ENCODE measurements around the gene GOT2. TPM values are rescaled to one million over a fixed set of nuclear protein-coding genes. Genes with fewer than 3 reads are reported as not detected.
A peak's percentile ranks its signal among the peaks of the same experiment; 100 is the strongest.

The GOT2 gene
- total and polyA plus RNA-seq, 2 donors (not counting 1 experiment from before 2014, with no cell fraction given): 15.8 to 33.6 TPM

DNA sequence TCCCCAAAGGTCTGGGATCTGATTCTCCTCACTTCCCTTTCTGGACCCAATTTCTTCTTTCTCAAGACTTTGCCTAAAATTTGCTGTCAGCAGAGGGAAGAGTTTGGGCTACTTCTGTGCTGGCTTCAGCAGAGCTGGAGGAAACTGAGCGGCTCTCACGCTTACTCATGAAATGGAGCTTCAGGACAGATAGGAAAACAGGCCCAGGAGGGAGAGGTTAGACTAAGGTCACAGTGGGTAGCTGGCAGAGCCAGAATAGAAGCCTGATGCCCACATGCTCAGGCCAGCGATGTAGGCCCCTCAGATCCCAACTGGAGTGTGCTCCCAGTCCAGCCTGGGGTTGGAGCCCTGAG, 50.1 kb downstream of the GOT2 start:
- no peaks in the 10 kb centered on the region for H3K27me3 ChIP-seq (replicated peaks in 1 of 4; ENCODE audit: control extremely low read depth in 1 of 4, control insufficient read depth in 3 of 4, insufficient read depth in 4 of 4, low read length in 3 of 4)
- H3K4me2 ChIP-seq (replicated peaks; ENCODE audit: low read depth, low read length, poor library complexity, severe bottlenecking): peak overlapping the region; percentile 96
- POLR2A ChIA-PET: no interaction called here
- peaks cover 10 to 17% of the 10 kb centered on the region in 2 donors for H3K4me1 ChIP-seq (ENCODE audit: control insufficient read depth in 2 of 2, insufficient read depth in 2 of 2, low read length in 2 of 2)
- CTCF ChIA-PET: interaction anchor here (0.8 to 2.0 kb wide), 3 partner anchors 49 to 72 kb away, joined by 3 to 9 read pairs (median 3); no protein-coding TSS in a partner anchor
- peak; percentile 20 for DNase-seq
- H3K79me2 ChIP-seq (ENCODE audit: control insufficient read depth, insufficient read depth, low read length): peaks cover 11% of the 10 kb centered on the region
- H4K20me1 ChIP-seq (ENCODE audit: control insufficient read depth, insufficient read depth, low read length, poor library complexity, severe bottlenecking): no peaks in the 10 kb centered on the region
- Mint-ChIP-seq H3K27me3 (no peaks in the 10 kb centered on the region), H3K4me3 (peak overlapping the region; percentile 93), H3K27ac (peak overlapping the region; percentile 80), H3K9me3 (ENCODE audit: insufficient read depth) (no peaks in the 10 kb centered on the region), H3K4me1 (peaks cover 17% of the 10 kb centered on the region)
- intact Hi-C loops (cut with micrococcal nuclease): loop anchor here (1.0 to 5.0 kb wide), 3 partner anchors 48 to 291 kb away; partner anchors contain the start of genes GINS3 and GOT2
- peak overlapping the region; percentile 97 for H2AFZ ChIP-seq (ENCODE audit: insufficient read depth, low read depth, low read length, poor library complexity, severe bottlenecking)
- WGBS (ENCODE audit: insufficient coverage): 30% methylated on average over 3 of the region's 3 CpGs
- H3K9me3 ChIP-seq (ENCODE audit: control extremely low read depth in 1 of 3, control insufficient read depth in 2 of 3, insufficient read depth in 1 of 3, low read length in 2 of 3): no peaks in the 10 kb centered on the region
- H3K27ac ChIP-seq (ENCODE audit: low read length in 2 of 2): peak overlapping the region in 1 of 2 donors; percentile 80
- peak overlapping the region in 4 of 5 experiments; percentile 60 to 98 (median 84) for H3K4me3 ChIP-seq (ENCODE audit: control extremely low read depth in 1 of 5, extremely low read depth in 1 of 5, insufficient read depth in 1 of 5, low read depth in 2 of 5, low read length in 4 of 5)
- ATAC-seq (ENCODE audit: low read depth): no peak
- H3K9ac ChIP-seq (ENCODE audit: low read length): peak overlapping the region; percentile 91
- no peaks in the 10 kb centered on the region for H3K36me3 ChIP-seq (replicated peaks in 1 of 2; ENCODE audit: control extremely low read depth in 1 of 2, control insufficient read depth in 1 of 2, extremely low read depth in 1 of 2, insufficient read depth in 2 of 2, low read length in 1 of 2)
- TF ChIP-seq, protein P1, sequence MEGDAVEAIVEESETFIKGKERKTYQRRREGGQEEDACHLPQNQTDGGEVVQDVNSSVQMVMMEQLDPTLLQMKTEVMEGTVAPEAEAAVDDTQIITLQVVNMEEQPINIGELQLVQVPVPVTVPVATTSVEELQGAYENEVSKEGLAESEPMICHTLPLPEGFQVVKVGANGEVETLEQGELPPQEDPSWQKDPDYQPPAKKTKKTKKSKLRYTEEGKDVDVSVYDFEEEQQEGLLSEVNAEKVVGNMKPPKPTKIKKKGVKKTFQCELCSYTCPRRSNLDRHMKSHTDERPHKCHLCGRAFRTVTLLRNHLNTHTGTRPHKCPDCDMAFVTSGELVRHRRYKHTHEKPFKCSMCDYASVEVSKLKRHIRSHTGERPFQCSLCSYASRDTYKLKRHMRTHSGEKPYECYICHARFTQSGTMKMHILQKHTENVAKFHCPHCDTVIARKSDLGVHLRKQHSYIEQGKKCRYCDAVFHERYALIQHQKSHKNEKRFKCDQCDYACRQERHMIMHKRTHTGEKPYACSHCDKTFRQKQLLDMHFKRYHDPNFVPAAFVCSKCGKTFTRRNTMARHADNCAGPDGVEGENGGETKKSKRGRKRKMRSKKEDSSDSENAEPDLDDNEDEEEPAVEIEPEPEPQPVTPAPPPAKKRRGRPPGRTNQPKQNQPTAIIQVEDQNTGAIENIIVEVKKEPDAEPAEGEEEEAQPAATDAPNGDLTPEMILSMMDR (IDR thresholded peaks at IDR 0.05): no peak
- no peak for TF ChIP-seq EZH2 (IDR thresholded peaks at IDR 0.05; ENCODE audit: borderline replicate concordance, insufficient read depth, low read depth, low read length, poor library complexity, severe bottlenecking)

DNA sequence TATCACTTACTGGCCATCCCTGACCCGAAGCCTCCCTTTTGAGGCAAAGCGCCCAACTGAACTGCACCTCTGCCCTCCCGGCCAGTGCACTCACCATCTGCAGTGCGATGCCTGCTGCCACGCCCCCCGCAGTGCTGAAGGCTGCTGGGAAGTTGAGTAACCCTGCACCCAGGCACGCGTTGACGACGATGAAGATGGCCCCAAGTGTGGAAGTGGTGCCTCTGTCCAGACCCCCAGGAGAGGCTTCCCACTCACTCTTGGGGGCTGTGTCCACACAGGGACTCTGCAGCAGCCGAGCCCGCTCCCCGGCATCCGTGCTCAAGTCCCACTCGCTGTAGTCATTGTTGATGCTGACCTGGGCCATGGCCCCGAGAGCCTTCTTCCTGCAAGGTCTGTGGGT, 54.4 kb downstream of the GOT2 start:
- H3K4me1 Mint-ChIP-seq: peaks cover 16% of the 10 kb centered on the region
- no peak overlapping the region for H3K27ac ChIP-seq (ENCODE audit: low read length in 2 of 2)

More for the DNA sequence above, 54.4 kb downstream of the GOT2 start:
- intact Hi-C loops (cut with micrococcal nuclease): loop anchor here (5.0 kb wide), 1 partner anchor 53 kb away; the partner anchor contains the start of gene GOT2
- Histone ChIP-seq H3K4me2 (replicated peaks; ENCODE audit: low read depth, low read length, poor library complexity, severe bottlenecking) (no peak overlapping the region), H3K27me3 (replicated peaks in 1 of 4; ENCODE audit: control extremely low read depth in 1 of 4, control insufficient read depth in 3 of 4, insufficient read depth in 4 of 4, low read length in 3 of 4) (no peaks in the 10 kb centered on the region), H2AFZ (ENCODE audit: insufficient read depth, low read depth, low read length, poor library complexity, severe bottlenecking) (no peak overlapping the region), H3K4me3 (ENCODE audit: control extremely low read depth in 1 of 5, extremely low read depth in 1 of 5, insufficient read depth in 1 of 5, low read depth in 2 of 5, low read length in 4 of 5) (no peak overlapping the region), H4K20me1 (ENCODE audit: control insufficient read depth, insufficient read depth, low read length, poor library complexity, severe bottlenecking) (no peaks in the 10 kb centered on the region), H3K79me2 (ENCODE audit: control insufficient read depth, insufficient read depth, low read length) (peaks cover 11% of the 10 kb centered on the region), H3K9me3 (ENCODE audit: control extremely low read depth in 1 of 3, control insufficient read depth in 2 of 3, insufficient read depth in 1 of 3, low read length in 2 of 3) (no peaks in the 10 kb centered on the region), H3K9ac (ENCODE audit: low read length) (no peak overlapping the region), H3K36me3 (replicated peaks in 1 of 2; ENCODE audit: control extremely low read depth in 1 of 2, control insufficient read depth in 1 of 2, extremely low read depth in 1 of 2, insufficient read depth in 2 of 2, low read length in 1 of 2) (peaks cover 0 to 5% of the 10 kb centered on the region in 2 experiments), H3K4me1 (ENCODE audit: control insufficient read depth in 2 of 2, insufficient read depth in 2 of 2, low read length in 2 of 2) (peaks cover 7 to 12% of the 10 kb centered on the region in 2 donors)
- Mint-ChIP-seq H3K9me3 (ENCODE audit: insufficient read depth) (no peaks in the 10 kb centered on the region), H3K4me3 (no peak overlapping the region), H3K27ac (no peak overlapping the region), H3K27me3 (no peaks in the 10 kb centered on the region)
- ChIA-PET CTCF (no interaction called here), POLR2A (no interaction called here)
- DNase-seq (no peak), ATAC-seq (ENCODE audit: low read depth) (no peak)
- WGBS (ENCODE audit: insufficient coverage): 94% methylated on average over 16 of the region's 16 CpGs
- no peak for TF ChIP-seq EZH2 (IDR thresholded peaks at IDR 0.05; ENCODE audit: borderline replicate concordance, insufficient read depth, low read depth, low read length, poor library complexity, severe bottlenecking)
- TF ChIP-seq, protein P1 (IDR thresholded peaks at IDR 0.05): no peak
